Left colon (tissue), 2 donors: ENCODE measurements around the gene HBB. TPM values are rescaled to one million over a fixed set of nuclear protein-coding genes. Genes with fewer than 3 reads are reported as not detected.
"Not testable (repeated sequence)": the region's sequence is repeated elsewhere in the genome, so short reads cannot be mapped to it uniquely, and the experiment has no call there.

Source experiments
- ATAC-seq: fragments of 200-7000 bp; cut with Tn5 transposase; one replicate; pipeline ENCODE4 v1.9.1; 2020; ENCODE audit warnings: mild to moderate bottlenecking, moderate library complexity
- DNase-seq, 2 donors: peaks; one replicate each; pipeline ENCODE4 v3.0.0-alpha.2; 2020
- intact Hi-C, 2 donors: fragments of 100-400 bp; cut with DNase I in 1 of 2; cut with micrococcal nuclease in 1 of 2; formaldehyde crosslinking; loops; one replicate each; pipeline versions ENCODE4 v1.11.2 to v1.14.0; 2022; cut with DNase I, micrococcal nuclease
- long read RNA-seq: library from polyadenylated mRNA; unstranded; transcript quantifications from one replicate; pipeline ENCODE4 v2.0.0, GENCODE V29; 2021
- total RNA-seq, 2 donors: library from RNA; stranded (reverse); fragmentation: NEBNext Ultra II Directional; extraction: Animal tissue kit (Norgen Biotek cat#: 25700); gene quantifications; one replicate each; pipeline ENCODE4 v1.2.1, GENCODE V29; 2021
- donor health status: DM: no; HTN: no; CAD: no.
- donor health status: DM: yes; HTN: yes; CAD: no.

The HBB gene
- total RNA-seq: 10 to 100 TPM in 1 of 2 donors, 1 to 10 TPM in 1; 9.3 to 25.8 TPM
- long read RNA-seq, transcript HBB-201 (3 exons, 628 nt): major isoform, 5 of 5 reads
- long read RNA-seq, partial matches to known transcripts: 0 of 5 reads
- long read RNA-seq, other reads (novel, unspliced or antisense): 0 of 5 reads

- no peak for DNase-seq
- peak; percentile 52 for ATAC-seq
- intact Hi-C loops: no loop called here
Observed at GRCh38 chr11:5226732-5227310, at the start of gene HBB. HBB (minus strand) TSS chr11:5227071; CDS start chr11:5227021, 50 bp downstream.

GRCh38 chr11:5275369-5276110 is 48.7 kb upstream of the HBB start:
- ATAC-seq: no peak
- intact Hi-C loops: no loop called here

GRCh38 chr11:5274395-5274794 is 47.5 kb upstream of the HBB start:
- no peak for ATAC-seq
- DNase-seq: no peak
- intact Hi-C loops: no loop called here

More at GRCh38 chr11:5275369-5276110, 48.7 kb upstream of the HBB start:
- no peak for DNase-seq

GRCh38 chr11:5272395-5273017 is 45.6 kb upstream of the HBB start:
- no peak for DNase-seq
- no peak for ATAC-seq
- intact Hi-C loops: no loop called here

GRCh38 chr11:5269715-5270147 is 42.9 kb upstream of the HBB start, which contains the start of gene HBE1:
HBE1 (minus strand) TSS chr11:5269945; CDS start chr11:5269890, 55 bp downstream.
- intact Hi-C loops: no loop called here
- ATAC-seq (no peak), DNase-seq (no peak)

GRCh38 chr11:5267033-5267563 is 40.2 kb upstream of the HBB start:
- intact Hi-C loops: no loop called here
- ATAC-seq (no peak), DNase-seq (no peak)

- DNase-seq (no peak), ATAC-seq (no peak)
- intact Hi-C loops: no loop called here
Observed at GRCh38 chr11:5266609-5267008, 39.7 kb upstream of the HBB start.

GRCh38 chr11:5265832-5266231 is 39.0 kb upstream of the HBB start:
- DNase-seq: no peak
- ATAC-seq: no peak
- intact Hi-C loops: no loop called here

- intact Hi-C loops: no loop called here
- ATAC-seq (no peak), DNase-seq (no peak)
Observed at GRCh38 chr11:5258543-5259262, 31.8 kb upstream of the HBB start.

- no peak for DNase-seq
- ATAC-seq: no peak
- intact Hi-C loops: no loop called here
Observed at GRCh38 chr11:5257296-5257695, 30.4 kb upstream of the HBB start.

- intact Hi-C loops, DNase-seq, ATAC-seq: not testable (repeated sequence)
Observed at GRCh38 chr11:5254646-5255413, 28.0 kb upstream of the HBB start, which contains the start of gene HBG2. HBG2 (minus strand) TSS chr11:5254781; CDS start chr11:5254728, 53 bp downstream.

GRCh38 chr11:5254023-5254422 is 27.2 kb upstream of the HBB start:
- ATAC-seq, intact Hi-C loops, DNase-seq: not testable (repeated sequence)

- intact Hi-C loops, ATAC-seq, DNase-seq: not testable (repeated sequence)
Observed at GRCh38 chr11:5253440-5253839, 26.6 kb upstream of the HBB start.

- no peak for ATAC-seq
- intact Hi-C loops: no loop called here
Observed at GRCh38 chr11:5252919-5253265, 26.0 kb upstream of the HBB start.

GRCh38 chr11:5252192-5252918 is 25.5 kb upstream of the HBB start:
- DNase-seq (no peak), ATAC-seq (no peak)
- intact Hi-C loops: no loop called here

More at GRCh38 chr11:5252919-5253265, 26.0 kb upstream of the HBB start:
- DNase-seq: no peak

GRCh38 chr11:5251746-5252145 is 24.9 kb upstream of the HBB start:
- ATAC-seq: no peak
- intact Hi-C loops: no loop called here
- no peak for DNase-seq

GRCh38 chr11:5250543-5251204 is 23.8 kb upstream of the HBB start:
- ATAC-seq (no peak), DNase-seq (no peak)
- intact Hi-C loops: no loop called here
